GM12801 (cell line): ENCODE data around the gene TP53I11.

Experiments used
- TF ChIP-seq, protein P1 (sequence below): IDR thresholded peaks from one replicate; pipeline ENCODE4 v1.5.1; 2011; ENCODE audit warnings: control low read depth; ENCODE audit not compliant: insufficient read length; ENCODE audit errors: extremely low read depth

Gene TP53I11

DNA sequence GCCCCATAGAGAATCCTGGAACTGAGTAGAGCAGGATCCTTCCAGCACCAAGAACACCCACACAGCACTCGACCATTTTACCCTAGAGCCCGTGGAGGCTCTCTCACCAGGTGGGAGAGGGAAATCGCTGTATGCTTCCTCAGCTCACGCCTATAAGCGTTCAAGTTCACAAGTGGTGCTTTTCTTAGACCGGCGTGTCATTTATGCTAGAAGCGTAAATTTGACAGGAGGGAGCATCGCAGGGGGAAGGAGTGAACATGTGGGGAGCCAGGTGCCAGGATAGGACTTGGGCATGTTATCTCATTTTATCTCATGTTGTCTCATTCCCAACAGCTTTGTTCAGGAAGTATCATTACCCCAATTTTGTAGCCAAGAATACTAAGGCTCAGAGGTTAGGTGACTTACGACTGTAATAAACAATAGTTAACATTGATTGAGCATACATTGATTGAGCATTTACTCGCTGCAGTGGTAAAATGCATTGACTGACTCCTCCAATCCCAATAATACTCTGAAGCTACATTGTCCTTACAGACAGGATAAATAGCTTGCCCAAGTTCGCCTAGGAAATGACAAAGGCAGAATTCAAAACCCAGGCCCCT lies 19.1 kb upstream of the TP53I11 start:
- TF ChIP-seq, protein P1, sequence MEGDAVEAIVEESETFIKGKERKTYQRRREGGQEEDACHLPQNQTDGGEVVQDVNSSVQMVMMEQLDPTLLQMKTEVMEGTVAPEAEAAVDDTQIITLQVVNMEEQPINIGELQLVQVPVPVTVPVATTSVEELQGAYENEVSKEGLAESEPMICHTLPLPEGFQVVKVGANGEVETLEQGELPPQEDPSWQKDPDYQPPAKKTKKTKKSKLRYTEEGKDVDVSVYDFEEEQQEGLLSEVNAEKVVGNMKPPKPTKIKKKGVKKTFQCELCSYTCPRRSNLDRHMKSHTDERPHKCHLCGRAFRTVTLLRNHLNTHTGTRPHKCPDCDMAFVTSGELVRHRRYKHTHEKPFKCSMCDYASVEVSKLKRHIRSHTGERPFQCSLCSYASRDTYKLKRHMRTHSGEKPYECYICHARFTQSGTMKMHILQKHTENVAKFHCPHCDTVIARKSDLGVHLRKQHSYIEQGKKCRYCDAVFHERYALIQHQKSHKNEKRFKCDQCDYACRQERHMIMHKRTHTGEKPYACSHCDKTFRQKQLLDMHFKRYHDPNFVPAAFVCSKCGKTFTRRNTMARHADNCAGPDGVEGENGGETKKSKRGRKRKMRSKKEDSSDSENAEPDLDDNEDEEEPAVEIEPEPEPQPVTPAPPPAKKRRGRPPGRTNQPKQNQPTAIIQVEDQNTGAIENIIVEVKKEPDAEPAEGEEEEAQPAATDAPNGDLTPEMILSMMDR, result no peak

DNA sequence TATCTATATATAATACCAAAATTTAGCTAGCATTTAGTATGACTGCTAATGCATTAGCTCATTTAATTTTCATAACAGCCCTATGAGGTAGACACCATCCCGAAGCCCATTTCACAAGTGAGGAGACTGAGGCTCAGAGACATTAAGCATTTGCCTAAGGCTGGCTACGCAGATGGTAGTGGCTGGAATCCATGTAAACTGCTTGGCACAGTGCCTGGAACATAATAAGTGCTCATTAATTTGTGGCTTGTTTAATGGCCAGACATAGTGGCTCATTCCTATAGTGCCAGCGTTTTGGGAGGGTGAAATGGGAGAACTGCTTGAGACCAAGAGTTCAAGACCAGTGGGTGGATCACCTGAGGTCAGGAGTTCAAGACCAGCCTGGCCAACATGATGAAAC lies 17.8 kb upstream of the TP53I11 start:
- TF ChIP-seq, protein P1, result no peak

DNA sequence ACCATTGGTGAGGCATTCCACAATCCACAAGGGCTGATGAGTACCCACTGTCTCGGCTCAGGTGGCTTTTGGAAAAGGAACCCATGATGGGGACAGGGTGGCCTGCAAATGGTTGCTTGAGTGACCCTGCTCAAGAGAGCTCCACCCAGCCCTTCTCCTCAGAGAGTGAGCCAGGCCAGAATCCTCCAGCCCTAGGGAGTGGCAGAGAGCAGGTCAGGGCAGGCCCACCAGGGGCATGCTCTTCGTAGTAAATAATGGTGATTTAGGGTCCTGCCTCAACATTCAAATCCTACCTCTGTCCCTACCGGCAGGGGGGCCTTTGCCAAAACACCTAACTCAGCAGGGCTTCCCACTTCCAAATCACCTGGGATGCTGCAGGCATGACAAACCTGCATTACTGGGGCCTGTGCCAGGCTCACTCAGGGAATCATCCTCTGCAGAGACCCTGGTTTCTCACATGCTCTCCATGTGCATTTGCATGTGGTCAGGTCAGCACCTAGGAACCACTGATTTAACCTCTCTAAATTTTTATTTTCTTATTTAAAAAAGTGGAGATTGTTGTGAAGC lies 17.3 kb upstream of the TP53I11 start:
- TF ChIP-seq, protein P1, result no peak

DNA sequence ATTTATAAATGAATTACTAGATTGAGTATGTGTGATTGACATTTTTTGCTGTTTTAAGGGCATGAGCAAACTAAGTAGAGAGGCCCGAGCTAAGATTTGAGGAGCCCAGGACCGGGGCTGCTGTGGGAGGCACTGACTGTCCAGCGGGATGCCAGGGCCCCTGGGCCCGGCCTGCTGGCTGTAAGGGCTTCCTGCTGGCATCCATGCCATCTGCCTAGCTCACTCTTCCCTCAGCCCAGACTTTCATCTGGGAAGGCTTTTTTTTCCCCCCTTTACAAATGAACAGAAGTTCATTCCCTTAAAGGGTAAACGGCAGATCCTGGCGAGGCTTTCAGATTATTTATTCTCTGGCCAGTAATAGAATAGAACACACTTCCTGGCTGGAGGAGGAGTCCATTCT lies 16.0 kb upstream of the TP53I11 start:
- TF ChIP-seq, protein P1, result no peak

DNA sequence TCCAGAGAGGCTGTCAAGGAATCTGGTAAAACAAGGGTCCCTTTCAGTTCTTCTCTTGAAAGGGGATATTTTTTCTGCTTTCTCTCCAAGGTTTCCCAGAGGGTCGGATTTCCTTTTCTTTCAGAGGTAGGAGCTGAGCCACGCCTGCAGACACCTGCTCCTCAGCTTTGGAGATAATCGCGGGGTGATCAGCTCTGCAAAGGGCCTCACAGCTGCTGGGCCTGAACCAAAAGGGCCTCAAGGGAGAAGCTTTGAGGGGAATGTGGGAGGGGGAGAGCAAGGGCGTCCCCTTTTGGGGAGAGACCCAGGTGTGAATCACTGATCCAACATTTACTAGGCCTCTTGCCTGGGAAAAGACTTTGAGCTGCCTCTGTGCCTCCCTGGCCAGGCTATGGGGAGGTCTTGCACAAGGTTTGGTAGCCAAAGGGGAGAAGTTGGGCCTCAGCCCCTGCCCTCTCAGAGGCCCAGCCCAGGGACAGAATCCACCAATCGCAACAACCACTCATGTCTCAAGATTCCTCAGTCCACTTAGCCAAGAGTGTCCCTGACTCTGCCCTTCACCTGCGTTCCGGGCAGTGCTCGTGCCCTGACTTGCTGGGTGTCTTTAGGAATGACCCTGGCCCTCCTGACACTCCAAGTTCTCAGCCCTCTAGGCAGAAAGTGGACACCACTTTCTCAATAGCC lies 14.0 kb upstream of the TP53I11 start:
- TF ChIP-seq, protein P1, result no peak

DNA sequence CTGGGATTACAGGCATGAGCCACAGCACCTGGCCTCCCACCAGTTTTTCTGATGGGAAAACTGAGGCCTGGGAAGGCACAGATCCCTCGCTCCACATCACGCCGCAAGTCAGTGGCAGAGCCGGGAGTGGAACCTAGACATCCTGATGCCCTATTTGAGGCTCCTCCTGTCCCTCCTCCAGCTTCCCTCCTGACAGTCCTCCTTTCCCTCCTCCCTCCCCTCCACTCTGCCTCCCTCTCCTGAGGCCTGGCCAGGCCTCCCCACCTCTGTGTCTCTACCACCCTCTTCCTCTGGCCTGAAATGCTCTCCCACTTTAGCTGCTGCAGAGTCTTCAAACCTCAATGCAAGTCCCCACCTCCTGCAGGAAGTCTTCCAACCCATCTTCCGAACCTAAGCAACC lies 13.3 kb upstream of the TP53I11 start:
- TF ChIP-seq, protein P1, result no peak

DNA sequence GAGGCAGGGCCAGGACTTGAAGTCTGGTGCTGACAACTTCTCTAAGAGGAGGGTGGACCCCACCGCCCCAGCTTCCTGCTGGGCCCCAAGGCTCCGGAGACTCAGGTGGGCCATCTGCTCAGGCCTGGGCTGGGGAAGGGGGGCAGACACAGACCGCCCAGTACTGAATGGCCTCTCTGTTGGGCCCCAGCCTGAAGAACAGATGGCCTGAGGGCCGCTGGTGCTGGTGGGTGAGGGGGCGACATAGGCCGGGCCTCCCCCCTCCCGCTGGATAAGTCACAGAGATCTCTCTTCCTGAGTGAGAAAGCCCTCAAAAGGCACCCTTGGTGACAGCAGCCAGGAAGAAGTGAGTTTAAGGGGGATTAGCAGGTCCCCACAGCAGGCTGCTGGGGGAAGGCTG lies 12.5 kb upstream of the TP53I11 start:
- TF ChIP-seq, protein P1, result no peak
